HepG2 (cell line): ENCODE data around the gene UNC5A. TPM values are rescaled to one million over a fixed set of nuclear protein-coding genes. Genes with fewer than 3 reads are reported as not detected.

Experiments
- AFF4 ChIP-seq: sonication (generic); formaldehyde crosslinking; IDR thresholded peaks from 2 replicates; pipeline ENCODE4 v1.4.0; 2020; ENCODE audit warnings: missing genetic modification reagents
- CBX5 ChIP-seq: sonication (generic); formaldehyde crosslinking; IDR thresholded peaks from 2 replicates; pipeline ENCODE4 v1.4.0; 2020; ENCODE audit warnings: missing genetic modification reagents, borderline replicate concordance
- FOSL2 ChIP-seq: sonication (generic); formaldehyde crosslinking; IDR thresholded peaks from 2 replicates; pipeline ENCODE4 v1.4.0; 2020; ENCODE audit warnings: missing genetic modification reagents
- GATAD1 ChIP-seq: IDR thresholded peaks from 2 replicates; pipeline ENCODE4 v1.6.1; 2016; ENCODE audit warnings: missing genetic modification reagents, missing compliant biosample characterization
- MYC ChIP-seq: sonication (generic); formaldehyde crosslinking; IDR thresholded peaks from 2 replicates; pipeline ENCODE4 v1.9.0; 2021; ENCODE audit warnings: missing genetic modification reagents, borderline replicate concordance
- NCOA1 ChIP-seq: sonication (generic); formaldehyde crosslinking; IDR thresholded peaks from 2 replicates; pipeline ENCODE4 v1.9.0; 2021; ENCODE audit warnings: missing genetic modification reagents
- NFIC ChIP-seq: IDR thresholded peaks from 2 replicates; pipeline ENCODE4 v1.6.1; 2012; ENCODE audit warnings: mild to moderate bottlenecking, low read length, inconsistent platforms
- PRMT3 ChIP-seq: sonication (generic); formaldehyde crosslinking; IDR thresholded peaks from 2 replicates; pipeline ENCODE4 v1.8.1; 2022; ENCODE audit warnings: low read depth, mild to moderate bottlenecking, moderate library complexity, missing genetic modification reagents, borderline replicate concordance
- REST ChIP-seq, 2 experiments: IDR thresholded peaks; 2 replicates each; pipeline ENCODE4 v1.6.1; 2011 to 2012; ENCODE audit warnings: low read length in 2 of 2, borderline replicate concordance in 1 of 2, low read depth in 1 of 2, mild to moderate bottlenecking in 1 of 2, moderate library complexity in 1 of 2
- RFX1 ChIP-seq: fragments of 450-650 bp; IDR thresholded peaks from 2 replicates; pipeline ENCODE4 v1.6.1; 2017
- TSC22D2 ChIP-seq: sonication (generic); formaldehyde crosslinking; IDR thresholded peaks from 2 replicates; pipeline ENCODE4 v1.5.1; 2020; ENCODE audit warnings: missing genetic modification reagents, mild to moderate bottlenecking, borderline replicate concordance
- XRCC5 ChIP-seq: fragments of 200-400 bp; formaldehyde crosslinking; optimal IDR thresholded peaks from 2 replicates; pipeline ENCODE3; 2017; ENCODE audit warnings: mild to moderate bottlenecking, low read length
- ZNF143 ChIP-seq: sonication (generic); formaldehyde crosslinking; IDR thresholded peaks from 2 replicates; pipeline ENCODE4 v1.4.0; 2020; ENCODE audit warnings: missing genetic modification reagents
- ZNF180 ChIP-seq: sonication (generic); formaldehyde crosslinking; IDR thresholded peaks from 2 replicates; pipeline ENCODE4 v1.4.0; 2020; ENCODE audit warnings: low read depth, missing genetic modification reagents, borderline replicate concordance
- ZNF24 ChIP-seq: fragments of 450-650 bp; IDR thresholded peaks from 2 replicates; pipeline ENCODE4 v1.6.1; 2017; ENCODE audit warnings: antibody characterized with exemption, mild to moderate bottlenecking
- ZNF253 ChIP-seq: sonication (generic); formaldehyde crosslinking; IDR thresholded peaks from 2 replicates; pipeline ENCODE4 v1.8.0; 2022; ENCODE audit warnings: mild to moderate bottlenecking, missing genetic modification reagents, borderline replicate concordance
- ZNF337 ChIP-seq: sonication (generic); formaldehyde crosslinking; IDR thresholded peaks from 2 replicates; pipeline ENCODE4 v1.5.1; 2020; ENCODE audit warnings: missing genetic modification reagents, low read depth, mild to moderate bottlenecking, borderline replicate concordance
- ZNF44 ChIP-seq: sonication (generic); formaldehyde crosslinking; IDR thresholded peaks from 2 replicates; pipeline ENCODE4 v1.5.1; 2020; ENCODE audit warnings: mild to moderate bottlenecking, missing genetic modification reagents
- ZNF749 ChIP-seq: sonication (generic); formaldehyde crosslinking; IDR thresholded peaks from 2 replicates; pipeline ENCODE4 v1.8.0; 2022; ENCODE audit warnings: mild to moderate bottlenecking, missing genetic modification reagents, moderate library complexity, borderline replicate concordance
- ZNF776 ChIP-seq: sonication (generic); formaldehyde crosslinking; IDR thresholded peaks from 2 replicates; pipeline ENCODE4 v1.4.0; 2020; ENCODE audit warnings: mild to moderate bottlenecking, missing genetic modification reagents
- polyA plus RNA-seq, 8 experiments: library from polyadenylated mRNA; depleted of rRNA in 3 of 8; stranded (reverse) in 7 of 8; unstranded in 1 of 8; fragments of >200 nt; fragmentation: Illumina TruSeq in 4 of 8; extraction: Trizol in 4 of 8; gene quantifications; 2 replicates each; pipeline versions ENCODE4 v1.2.1 to v1.2.3, GENCODE V29; 2011 to 2016; ENCODE audit warnings: low read depth in 4 of 8, missing spikeins in 1 of 8, mixed read lengths in 1 of 8; ENCODE audit not compliant: insufficient read depth in 1 of 8
- total RNA-seq, 5 experiments: library from RNA; depleted of rRNA; stranded (reverse); fragments of >200 nt; fragmentation: Illumina TruSeq; extraction: Trizol; gene quantifications; 2 replicates each; pipeline ENCODE4 v1.2.3, GENCODE V29; 2016; ENCODE audit warnings: low read depth in 1 of 5
- TF ChIP-seq, protein P1 (sequence below): sonication (generic); formaldehyde crosslinking; IDR thresholded peaks from 2 replicates; pipeline ENCODE4 v1.8.1; 2023; ENCODE audit warnings: mild to moderate bottlenecking, missing genetic modification reagents

The UNC5A gene
- total and polyA plus RNA-seq, 2 of the 13 experiments (the other 11 are each of a cell fraction or from before 2014, with no cell fraction given) = not detected

GRCh38 chr5:176837707-176838115, 27.4 kb downstream of the UNC5A start (continued):
- TF ChIP-seq ZNF749 (CRISPR knock-in tag) = peak; percentile 100
- TF ChIP-seq ZNF44 = peak; percentile 100
- no peak for TF ChIP-seq RFX1
- TF ChIP-seq ZNF24 = no peak
- peak; percentile 99 for TF ChIP-seq XRCC5
- TF ChIP-seq, protein P1, sequence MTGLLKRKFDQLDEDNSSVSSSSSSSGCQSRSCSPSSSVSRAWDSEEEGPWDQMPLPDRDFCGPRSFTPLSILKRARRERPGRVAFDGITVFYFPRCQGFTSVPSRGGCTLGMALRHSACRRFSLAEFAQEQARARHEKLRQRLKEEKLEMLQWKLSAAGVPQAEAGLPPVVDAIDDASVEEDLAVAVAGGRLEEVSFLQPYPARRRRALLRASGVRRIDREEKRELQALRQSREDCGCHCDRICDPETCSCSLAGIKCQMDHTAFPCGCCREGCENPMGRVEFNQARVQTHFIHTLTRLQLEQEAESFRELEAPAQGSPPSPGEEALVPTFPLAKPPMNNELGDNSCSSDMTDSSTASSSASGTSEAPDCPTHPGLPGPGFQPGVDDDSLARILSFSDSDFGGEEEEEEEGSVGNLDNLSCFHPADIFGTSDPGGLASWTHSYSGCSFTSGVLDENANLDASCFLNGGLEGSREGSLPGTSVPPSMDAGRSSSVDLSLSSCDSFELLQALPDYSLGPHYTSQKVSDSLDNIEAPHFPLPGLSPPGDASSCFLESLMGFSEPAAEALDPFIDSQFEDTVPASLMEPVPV (CRISPR knock-in tag) = peak; percentile 100
- no peak for TF ChIP-seq NFIC
- TF ChIP-seq ZNF776 = peak; percentile 100
- TF ChIP-seq ZNF143 = peak; percentile 81
- peak; percentile 100 for TF ChIP-seq PRMT3 (CRISPR knock-in tag)
- TF ChIP-seq FOSL2 (CRISPR knock-in tag) = peak; percentile 92
- peak; percentile 100 for TF ChIP-seq TSC22D2 (CRISPR knock-in tag)
- peak; percentile 97 for TF ChIP-seq AFF4
- TF ChIP-seq MYC (CRISPR knock-in tag) = peak; percentile 98
- peak; percentile 99; the same call in 1 of the 2 replicates for TF ChIP-seq ZNF180
- peak; percentile 100 for TF ChIP-seq CBX5
- TF ChIP-seq GATAD1 (CRISPR knock-in tag) = peak; percentile 92
- peak in 1 of 2 experiments; percentile 100 for TF ChIP-seq REST (IDR thresholded peaks at IDR 0.05; ENCODE audit: borderline replicate concordance in 1 of 2, low read depth in 1 of 2, low read length in 2 of 2)
- TF ChIP-seq ZNF253 (CRISPR knock-in tag) = peak; percentile 100
- TF ChIP-seq ZNF337 (CRISPR knock-in tag) = peak; percentile 100; the same call in 1 of the 2 replicates
- peak; percentile 99 for TF ChIP-seq NCOA1 (CRISPR knock-in tag)
